DND-41 (cell line): ENCODE results near the gene KCNQ5.

Experiments
- ATAC-seq: fragments of 200-7000 bp; cut with Tn5 transposase; 3 replicates; pipeline ENCODE4 v1.9.1; 2021; ENCODE audit warnings: low read depth; ENCODE audit not compliant: insufficient read depth
- DNase-seq: peaks from one replicate; pipeline ENCODE4 v3.0.0-alpha.2; 2020
- H2AFZ ChIP-seq: 2 replicates; pipeline ENCODE4 v1.6.0; 2012; ENCODE audit warnings: low read depth, low read length
- H3K27ac ChIP-seq: 2 replicates; pipeline ENCODE4 v1.5.1; 2012; ENCODE audit warnings: low read length, inconsistent platforms
- H3K27me3 ChIP-seq: fragments of 200-600 bp; sonication (generic); 2 replicates; pipeline ENCODE4 v1.6.0; 2012; ENCODE audit warnings: low read length, mild to moderate bottlenecking, inconsistent platforms; ENCODE audit not compliant: insufficient read depth, poor library complexity
- H3K36me3 ChIP-seq: 2 replicates; pipeline ENCODE4 v1.5.1; 2012; ENCODE audit warnings: low read length, inconsistent platforms; ENCODE audit not compliant: insufficient read depth
- H3K4me1 ChIP-seq: 2 replicates; pipeline ENCODE4 v1.5.1; 2012; ENCODE audit warnings: mild to moderate bottlenecking, low read length; ENCODE audit not compliant: insufficient read depth
- H3K4me2 ChIP-seq: 2 replicates; pipeline ENCODE4 v1.6.0; 2012; ENCODE audit warnings: mild to moderate bottlenecking, moderate library complexity, low read length, inconsistent platforms; ENCODE audit not compliant: insufficient read depth
- H3K4me3 ChIP-seq, 2 experiments: fragments of 200-600 bp in 1 of 2; shearing (Covaris generic) in 1 of 2; 2 replicates each; pipeline ENCODE4 v1.5.1; 2012 to 2016; ENCODE audit warnings: inconsistent platforms in 2 of 2, low read length in 2 of 2, mild to moderate bottlenecking in 2 of 2, low read depth in 1 of 2, moderate library complexity in 1 of 2
- H3K79me2 ChIP-seq: 2 replicates; pipeline ENCODE4 v1.6.0; 2012; ENCODE audit warnings: low read length, inconsistent platforms; ENCODE audit not compliant: insufficient read depth
- H3K9ac ChIP-seq: 2 replicates; pipeline ENCODE4 v1.6.0; 2012; ENCODE audit warnings: low read depth, mild to moderate bottlenecking, inconsistent platforms, low read length, moderate library complexity
- H3K9me3 ChIP-seq: 2 replicates; pipeline ENCODE4 v1.5.1; 2012; ENCODE audit warnings: low read length, moderate library complexity, mild to moderate bottlenecking, inconsistent platforms; ENCODE audit not compliant: insufficient read depth, severe bottlenecking
- H4K20me1 ChIP-seq: 2 replicates; pipeline ENCODE4 v1.6.0; 2012; ENCODE audit warnings: low read length; ENCODE audit not compliant: insufficient read depth
- CTCF ChIP-seq: IDR thresholded peaks from 2 replicates; pipeline ENCODE4 v1.5.1; 2012; ENCODE audit warnings: borderline replicate concordance, low read length, moderate library complexity, mild to moderate bottlenecking; ENCODE audit not compliant: poor library complexity, severe bottlenecking; ENCODE audit errors: extremely low read depth
- EZH2 ChIP-seq: IDR thresholded peaks from 3 replicates; pipeline ENCODE4 v1.6.1; 2012; ENCODE audit warnings: borderline replicate concordance, low read depth, mild to moderate bottlenecking, moderate library complexity, low read length, inconsistent platforms; ENCODE audit not compliant: severe bottlenecking

Gene KCNQ5

GRCh38 chr6:72721346-72721745 lies 99.5 kb downstream of the KCNQ5 start:
- H3K9ac ChIP-seq: no peak overlapping the region
- H4K20me1 ChIP-seq: no peaks in the 10 kb centered on the region
- no peak for TF ChIP-seq CTCF
- TF ChIP-seq EZH2: no peak
- H3K27me3 ChIP-seq: no peaks in the 10 kb centered on the region
- H3K4me2 ChIP-seq: no peak overlapping the region
- H3K36me3 ChIP-seq: no peaks in the 10 kb centered on the region
- no peak overlapping the region for H3K27ac ChIP-seq
- ATAC-seq (no peak), DNase-seq (no peak)
- H3K9me3 ChIP-seq: no peaks in the 10 kb centered on the region
- no peak overlapping the region for H2AFZ ChIP-seq
- no peak overlapping the region for H3K4me3 ChIP-seq
- H3K4me1 ChIP-seq: no peaks in the 10 kb centered on the region
- no peaks in the 10 kb centered on the region for H3K79me2 ChIP-seq

GRCh38 chr6:72724545-72724944 lies 102.7 kb downstream of the KCNQ5 start:
- no peak overlapping the region for H3K4me2 ChIP-seq
- no peak overlapping the region for H3K27ac ChIP-seq
- no peaks in the 10 kb centered on the region for H3K4me1 ChIP-seq
- ATAC-seq: no peak
- no peak for TF ChIP-seq EZH2
- no peak for TF ChIP-seq CTCF
- no peaks in the 10 kb centered on the region for H3K9me3 ChIP-seq
- H3K79me2 ChIP-seq: no peaks in the 10 kb centered on the region
- no peak overlapping the region for H3K9ac ChIP-seq
- no peak for DNase-seq
- H4K20me1 ChIP-seq: no peaks in the 10 kb centered on the region; the same call in 1 of the 2 replicates
- H3K4me3 ChIP-seq: no peak overlapping the region
- no peak overlapping the region for H2AFZ ChIP-seq
- no peaks in the 10 kb centered on the region for H3K36me3 ChIP-seq
- H3K27me3 ChIP-seq: no peaks in the 10 kb centered on the region

GRCh38 chr6:72728706-72729343 lies 107.0 kb downstream of the KCNQ5 start:
- no peak for ATAC-seq
- H2AFZ ChIP-seq: no peak overlapping the region
- no peaks in the 10 kb centered on the region for H3K79me2 ChIP-seq
- H3K4me1 ChIP-seq: no peaks in the 10 kb centered on the region
- no peak for TF ChIP-seq EZH2
- no peak for TF ChIP-seq CTCF
- no peaks in the 10 kb centered on the region for H3K36me3 ChIP-seq
- H3K4me3 ChIP-seq: no peak overlapping the region
- no peaks in the 10 kb centered on the region for H3K9me3 ChIP-seq
- DNase-seq: no peak
- H3K9ac ChIP-seq: no peak overlapping the region
- no peaks in the 10 kb centered on the region for H3K27me3 ChIP-seq
- H3K4me2 ChIP-seq: no peak overlapping the region
- H4K20me1 ChIP-seq: no peaks in the 10 kb centered on the region; the same call in 1 of the 2 replicates
- no peak overlapping the region for H3K27ac ChIP-seq
